GM23248 (cell line): Measurements from ENCODE around the gene PINK1. TPM values are rescaled to one million over a fixed set of nuclear protein-coding genes. Genes with fewer than 3 reads are reported as not detected.

ENCODE experiments used
- DNase-seq: peaks from one replicate; pipeline ENCODE4 v3.0.0-alpha.2; 2015
- H2AFZ ChIP-seq: fragments of 200-600 bp; sonication (generic); 2 replicates; pipeline ENCODE4 v1.6.1; 2016; ENCODE audit warnings: antibody characterized with exemption
- H3F3A ChIP-seq: fragments of 200-600 bp; sonication (generic); 2 replicates; pipeline ENCODE4 v1.6.1; 2016; ENCODE audit warnings: mild to moderate bottlenecking, antibody characterized with exemption, mixed run types; ENCODE audit not compliant: insufficient read depth
- H3K27ac ChIP-seq: fragments of 200-600 bp; sonication (generic); 2 replicates; pipeline ENCODE4 v1.5.1; 2016; ENCODE audit warnings: mild to moderate bottlenecking
- H3K27me3 ChIP-seq: fragments of 200-600 bp; sonication (generic); replicated peaks from 2 replicates; pipeline ENCODE4 v1.6.1; 2016; ENCODE audit warnings: mild to moderate bottlenecking; ENCODE audit not compliant: insufficient read depth
- H3K36me3 ChIP-seq: fragments of 200-600 bp; sonication (generic); 2 replicates; pipeline ENCODE4 v1.6.1; 2016; ENCODE audit warnings: low read depth, mild to moderate bottlenecking
- H3K4me1 ChIP-seq: fragments of 200-600 bp; sonication (generic); 2 replicates; pipeline ENCODE4 v1.6.1; 2016; ENCODE audit warnings: mild to moderate bottlenecking; ENCODE audit not compliant: insufficient read depth
- H3K4me2 ChIP-seq: fragments of 200-600 bp; sonication (generic); one replicate; pipeline ENCODE4 v1.6.1; 2016; ENCODE audit warnings: mild to moderate bottlenecking; ENCODE audit not compliant: unreplicated experiment
- H3K4me3 ChIP-seq: fragments of 200-600 bp; sonication (generic); 2 replicates; pipeline ENCODE4 v1.5.1; 2016; ENCODE audit warnings: mild to moderate bottlenecking
- H3K79me2 ChIP-seq: fragments of 200-600 bp; sonication (generic); 2 replicates; pipeline ENCODE4 v1.6.1; 2016; ENCODE audit warnings: mild to moderate bottlenecking; ENCODE audit not compliant: insufficient read depth
- H3K9ac ChIP-seq: fragments of 200-600 bp; sonication (generic); 2 replicates; pipeline ENCODE4 v1.6.1; 2016; ENCODE audit warnings: mild to moderate bottlenecking
- H3K9me2 ChIP-seq: fragments of 200-600 bp; sonication (generic); 2 replicates; pipeline ENCODE4 v1.6.1; 2016; ENCODE audit warnings: mixed run types, mild to moderate bottlenecking, moderate library complexity; ENCODE audit not compliant: insufficient read depth
- H3K9me3 ChIP-seq: fragments of 200-600 bp; sonication (generic); one replicate; pipeline ENCODE4 v1.6.1; 2017; ENCODE audit warnings: low read depth
- H4K20me1 ChIP-seq: fragments of 200-600 bp; sonication (generic); 2 replicates; pipeline ENCODE4 v1.6.0; 2016; ENCODE audit not compliant: insufficient read depth
- EZH2 ChIP-seq: fragments of 200-600 bp; sonication (generic); IDR thresholded peaks from 2 replicates; pipeline ENCODE4 v1.6.1; 2018; ENCODE audit warnings: antibody characterized with exemption, mild to moderate bottlenecking; ENCODE audit not compliant: insufficient read depth, poor library complexity, severe bottlenecking
- EZH2phosphoT487 ChIP-seq: fragments of 200-600 bp; sonication (generic); IDR thresholded peaks from 2 replicates; pipeline ENCODE4 v1.6.1; 2018; ENCODE audit warnings: antibody characterized with exemption, moderate library complexity, mild to moderate bottlenecking, low read depth; ENCODE audit not compliant: insufficient read depth
- WGBS, 2 experiments: methylation state at CpG; one replicate each; pipeline ENCODE4 v1.1.6; 2015 to 2017; ENCODE audit warnings: low lambda C conversion rate in 2 of 2, low coverage in 1 of 2; ENCODE audit errors: missing lambda C conversion rate in 2 of 2; 5-methylcytosine and 5-hydroxymethylcytosine counted together
- in situ Hi-C: fragments of 300-500 bp; cut with MboI; formaldehyde crosslinking; loops from 2 replicates; pipeline ENCODE4 v1.15.0; 2020
- polyA plus RNA-seq: library from polyadenylated mRNA; unstranded; fragments of >200 nt; fragmentation: Nextera tagmentation; extraction: Ambion mirVana; gene quantifications from 2 replicates; pipeline ENCODE4 v1.2.1, GENCODE V29; 2016
- total RNA-seq: library from RNA; depleted of rRNA; stranded (reverse); fragments of >200 nt; shearing (Covaris generic); gene quantifications from 2 replicates; pipeline ENCODE4 v1.2.3, GENCODE V29; 2014; rRNA removed

Gene PINK1
- total and polyA plus RNA-seq, 2 experiments from 2014 or later: 102 to 151 TPM

GRCh38 chr1:20699558-20699957 is 66.3 kb downstream of the PINK1 start:
- H3K4me2 ChIP-seq: no peak overlapping the region
- no peak overlapping the region for H3K9ac ChIP-seq
- no peak for TF ChIP-seq EZH2phosphoT487
- TF ChIP-seq EZH2: no peak
- 87 to 89% methylated on average over 9 of the region's 9 CpGs for WGBS, 2 experiments
- no peak overlapping the region for H3K4me3 ChIP-seq
- H3K27ac ChIP-seq: no peak overlapping the region
- in situ Hi-C loops: loop anchor here (10.0 kb wide), 1 partner anchor 485 kb away; no protein-coding TSS in a partner anchor
- no peaks in the 10 kb centered on the region for H3K27me3 ChIP-seq
- H4K20me1 ChIP-seq: no peaks in the 10 kb centered on the region
- no peaks in the 10 kb centered on the region for H3K9me3 ChIP-seq
- no peaks in the 10 kb centered on the region for H3K9me2 ChIP-seq
- no peaks in the 10 kb centered on the region for H3K36me3 ChIP-seq
- H3F3A ChIP-seq: no peaks in the 10 kb centered on the region
- H2AFZ ChIP-seq: no peak overlapping the region
- peaks cover 22% of the 10 kb centered on the region for H3K4me1 ChIP-seq
- no peaks in the 10 kb centered on the region for H3K79me2 ChIP-seq
- no peak for DNase-seq

DNA sequence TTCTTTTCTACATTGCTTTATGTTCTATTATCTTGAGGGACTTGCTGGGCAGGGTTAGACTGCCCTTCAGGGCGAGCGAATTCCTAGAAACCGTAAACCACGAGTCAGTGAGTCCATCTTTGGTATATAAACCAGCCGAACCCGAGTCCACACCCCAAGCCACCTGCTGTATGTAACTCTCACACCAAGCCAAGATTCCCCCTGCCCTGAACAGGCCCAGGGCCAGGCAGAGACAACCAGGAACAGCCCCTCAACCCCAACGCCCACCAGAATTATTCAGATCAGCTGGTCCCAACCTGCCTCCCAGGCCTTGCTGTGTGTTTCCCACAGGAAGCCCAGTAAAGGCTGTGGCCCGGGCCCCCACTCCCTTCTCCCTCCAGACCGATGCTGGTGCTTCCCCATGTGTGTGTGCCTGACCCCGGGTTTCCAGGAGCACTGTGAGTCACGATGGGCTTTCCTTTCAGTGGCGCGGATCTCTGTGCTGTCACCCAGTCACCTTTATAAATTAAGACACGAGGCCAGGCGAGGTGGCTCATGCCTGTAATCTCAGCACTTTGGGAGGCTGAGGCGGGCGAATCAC is 67.5 kb downstream of the PINK1 start:
- in situ Hi-C loops: no loop called here
- no peaks in the 10 kb centered on the region for H3K27me3 ChIP-seq
- H3K9ac ChIP-seq: no peak overlapping the region
- no peak for DNase-seq
- H3K9me2 ChIP-seq: no peaks in the 10 kb centered on the region
- H3K36me3 ChIP-seq: no peaks in the 10 kb centered on the region
- H3K79me2 ChIP-seq: no peaks in the 10 kb centered on the region
- H2AFZ ChIP-seq: no peak overlapping the region
- no peaks in the 10 kb centered on the region for H4K20me1 ChIP-seq
- H3K27ac ChIP-seq: no peak overlapping the region
- H3K4me2 ChIP-seq: no peak overlapping the region
- H3K9me3 ChIP-seq: no peaks in the 10 kb centered on the region
- TF ChIP-seq EZH2: no peak
- H3K4me1 ChIP-seq: peaks cover 22% of the 10 kb centered on the region
- no peak overlapping the region for H3K4me3 ChIP-seq
- no peaks in the 10 kb centered on the region for H3F3A ChIP-seq
- WGBS, 2 experiments: 88 to 89% methylated on average over 17 of the region's 17 CpGs

Other genes with a start within 250 kb of the PINK1 start
- 37.6 and 38.2 TPM in 2 replicates for gene CAMK2N1, start 147.2 kb upstream of the PINK1 start, total RNA-seq
- gene CAMK2N1, start 147.2 kb upstream of the PINK1 start, polyA plus RNA-seq: 28.6 and 28.8 TPM in 2 replicates
- 36.8 and 50.7 TPM in 2 replicates for gene MUL1, start 125.3 kb upstream of the PINK1 start, total RNA-seq
- 50.6 and 51.0 TPM in 2 replicates for gene MUL1, start 125.3 kb upstream of the PINK1 start, polyA plus RNA-seq
- 0.11 TPM in 1 of 2 replicates, not detected in the other for gene FAM43B, start 80.9 kb upstream of the PINK1 start, total RNA-seq
- gene FAM43B, start 80.9 kb upstream of the PINK1 start, polyA plus RNA-seq: 0.31 and 0.52 TPM in 2 replicates
- 3.0 and 5.9 TPM in 2 replicates for gene CDA, start 44.4 kb upstream of the PINK1 start, total RNA-seq
- 9.6 and 9.9 TPM in 2 replicates for gene CDA, start 44.4 kb upstream of the PINK1 start, polyA plus RNA-seq
- 354 and 356 TPM in 2 replicates for gene DDOST, start 27.9 kb downstream of the PINK1 start, total RNA-seq
- gene DDOST, start 27.9 kb downstream of the PINK1 start, polyA plus RNA-seq: 348 and 359 TPM in 2 replicates
- gene KIF17, start 84.5 kb downstream of the PINK1 start, total RNA-seq: 0.11 TPM in 1 of 2 replicates, not detected in the other
- 0.10 and 0.31 TPM in 2 replicates for gene KIF17, start 84.5 kb downstream of the PINK1 start, polyA plus RNA-seq
- 1.0 and 1.4 TPM in 2 replicates for gene SH2D5, start 99.2 kb downstream of the PINK1 start, total RNA-seq
- 0.43 and 1.1 TPM in 2 replicates for gene SH2D5, start 99.2 kb downstream of the PINK1 start, polyA plus RNA-seq
- gene HP1BP3, start 153.8 kb downstream of the PINK1 start, total RNA-seq: 141 and 151 TPM in 2 replicates
- gene HP1BP3, start 153.8 kb downstream of the PINK1 start, polyA plus RNA-seq: 129 and 138 TPM in 2 replicates